ENCODE measurements around the gene MTCL1.
A peak's percentile ranks its signal among the peaks of the same experiment; 100 is the strongest.

MTCL1 gene

GRCh38 chr18:8685141-8685913 is 20.0 kb upstream of the MTCL1 start:
- ATAC-seq (ENCODE audit: low read depth): peak; percentile 98
- Histone ChIP-seq H3K4me3 (ENCODE audit: severe bottlenecking) (no peak overlapping the region), H3K4me1 (ENCODE audit: insufficient read depth, poor library complexity, severe bottlenecking) (peaks cover 13% of the 10 kb centered on the region), H3K36me3 (ENCODE audit: low read depth) (no peaks in the 10 kb centered on the region), H3K27ac (ENCODE audit: poor library complexity, severe bottlenecking) (peak overlapping the region; percentile 77), H3K9me3 (ENCODE audit: severe bottlenecking) (no peaks in the 10 kb centered on the region), H3K27me3 (ENCODE audit: insufficient read depth, poor library complexity, severe bottlenecking) (no peaks in the 10 kb centered on the region)
- no peak for DNase-seq (ENCODE audit: low spot score)
- no peak for TF ChIP-seq CTCF (IDR thresholded peaks at IDR 0.05; ENCODE audit: poor library complexity, severe bottlenecking)

GRCh38 chr18:8685914-8686216 is 19.5 kb upstream of the MTCL1 start:
- ATAC-seq (ENCODE audit: low read depth): no peak
- H3K27me3 ChIP-seq (ENCODE audit: insufficient read depth, poor library complexity, severe bottlenecking): no peaks in the 10 kb centered on the region
- no peak for DNase-seq (ENCODE audit: low spot score)
- peaks cover 13% of the 10 kb centered on the region for H3K4me1 ChIP-seq (ENCODE audit: insufficient read depth, poor library complexity, severe bottlenecking)
- TF ChIP-seq CTCF (IDR thresholded peaks at IDR 0.05; ENCODE audit: poor library complexity, severe bottlenecking): no peak
- H3K36me3 ChIP-seq (ENCODE audit: low read depth): no peaks in the 10 kb centered on the region
- no peak overlapping the region for H3K4me3 ChIP-seq (ENCODE audit: severe bottlenecking)
- H3K27ac ChIP-seq (ENCODE audit: poor library complexity, severe bottlenecking): peak overlapping the region; percentile 77
- H3K9me3 ChIP-seq (ENCODE audit: severe bottlenecking): no peaks in the 10 kb centered on the region

DNA sequence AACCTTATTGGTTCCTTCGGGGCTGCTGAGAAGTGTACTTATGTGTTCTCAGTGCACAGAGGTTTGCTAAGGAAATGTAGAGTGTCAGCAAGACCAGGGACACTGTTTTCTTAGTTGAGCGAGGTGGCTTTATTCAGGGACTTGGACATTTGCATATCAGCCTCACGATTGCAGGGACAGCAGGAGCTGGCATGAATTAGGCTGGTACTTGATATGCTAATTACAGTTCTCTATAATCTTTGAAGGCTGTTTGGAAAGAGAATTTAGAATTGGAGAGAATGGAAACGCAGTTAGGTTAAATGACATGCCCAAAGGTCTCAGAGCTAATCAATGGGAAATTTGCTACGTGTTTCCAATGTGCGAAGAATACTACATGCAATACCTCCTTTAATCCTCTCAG is 18.7 kb upstream of the MTCL1 start:
- H3K27me3 ChIP-seq (ENCODE audit: insufficient read depth, poor library complexity, severe bottlenecking): no peaks in the 10 kb centered on the region
- no peak overlapping the region for H3K4me3 ChIP-seq (ENCODE audit: severe bottlenecking)
- no peaks in the 10 kb centered on the region for H3K36me3 ChIP-seq (ENCODE audit: low read depth)
- DNase-seq (ENCODE audit: low spot score) (no peak), ATAC-seq (ENCODE audit: low read depth) (no peak)
- H3K9me3 ChIP-seq (ENCODE audit: severe bottlenecking): no peaks in the 10 kb centered on the region
- peaks cover 13% of the 10 kb centered on the region for H3K4me1 ChIP-seq (ENCODE audit: insufficient read depth, poor library complexity, severe bottlenecking)
- no peak overlapping the region for H3K27ac ChIP-seq (ENCODE audit: poor library complexity, severe bottlenecking)
- TF ChIP-seq CTCF (IDR thresholded peaks at IDR 0.05; ENCODE audit: poor library complexity, severe bottlenecking): no peak

DNA sequence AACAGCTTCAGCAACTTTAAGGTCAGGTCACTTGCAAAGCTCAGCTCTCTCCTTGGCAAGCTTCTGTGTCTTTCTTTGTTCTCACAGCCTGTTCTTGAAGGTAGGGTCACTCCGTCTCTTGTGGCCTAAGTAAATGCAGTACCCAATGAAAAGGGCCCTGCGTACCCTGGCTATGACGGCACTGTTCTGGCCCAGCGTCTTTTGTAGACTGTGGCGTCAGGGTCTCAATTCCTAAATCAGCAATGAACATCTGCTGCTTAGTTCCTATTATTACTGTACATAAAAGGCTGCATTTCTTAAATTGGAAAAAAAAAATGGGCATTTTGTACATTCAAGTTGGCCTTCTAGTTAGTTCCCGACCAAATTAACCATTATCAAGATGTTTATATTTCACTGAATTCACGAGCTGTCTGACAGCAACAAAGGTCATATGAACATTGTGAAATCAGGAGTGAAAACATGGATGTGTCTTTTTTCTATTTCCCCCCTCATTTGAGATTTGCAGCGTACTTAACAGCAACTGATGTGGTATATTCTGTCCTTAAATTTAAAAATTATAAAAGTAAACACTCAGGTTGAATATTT is 17.0 kb upstream of the MTCL1 start:
- no peak for ATAC-seq (ENCODE audit: low read depth)

More for the DNA sequence above, 17.0 kb upstream of the MTCL1 start:
- Histone ChIP-seq H3K4me1 (ENCODE audit: insufficient read depth, poor library complexity, severe bottlenecking) (peaks cover 13% of the 10 kb centered on the region), H3K27me3 (ENCODE audit: insufficient read depth, poor library complexity, severe bottlenecking) (no peaks in the 10 kb centered on the region), H3K36me3 (ENCODE audit: low read depth) (no peaks in the 10 kb centered on the region), H3K27ac (ENCODE audit: poor library complexity, severe bottlenecking) (no peak overlapping the region), H3K4me3 (ENCODE audit: severe bottlenecking) (no peak overlapping the region), H3K9me3 (ENCODE audit: severe bottlenecking) (no peaks in the 10 kb centered on the region)
- TF ChIP-seq CTCF (IDR thresholded peaks at IDR 0.05; ENCODE audit: poor library complexity, severe bottlenecking): no peak
- no peak for DNase-seq (ENCODE audit: low spot score)
